GM19372 (cell line): ENCODE results near the gene SLC5A9.
"Not testable (repeated sequence)": the region's sequence is repeated elsewhere in the genome, so short reads cannot be mapped to it uniquely, and the experiment has no call there.

Experiments
- ATAC-seq: cut with Tn5 transposase; IDR thresholded peaks from one replicate; pipeline ENCODE4 v1.9.1; 2021; ENCODE audit warnings: mild to moderate bottlenecking, low read depth, moderate library complexity; ENCODE audit not compliant: unreplicated experiment

SLC5A9 gene

DNA sequence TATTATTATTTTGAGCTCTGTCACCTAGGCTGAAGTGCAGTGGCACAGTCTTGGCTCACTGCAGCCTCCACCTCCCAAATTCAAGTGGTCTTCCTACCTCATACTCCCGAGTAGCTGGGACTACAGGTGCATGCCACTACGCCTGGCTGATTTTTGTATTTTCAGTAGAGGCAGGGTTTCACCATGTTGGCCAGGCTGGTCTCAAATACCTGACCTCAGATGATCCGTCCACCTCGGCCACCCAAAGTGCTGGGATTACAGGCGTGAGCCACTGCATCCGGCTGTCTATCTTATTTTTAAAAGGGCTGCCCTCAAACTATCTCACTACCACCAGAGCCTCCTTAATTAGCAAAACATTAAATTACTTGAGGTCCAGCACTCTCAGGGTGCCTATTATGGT, 71.6 kb downstream of the SLC5A9 start:
- not testable (repeated sequence) for ATAC-seq

DNA sequence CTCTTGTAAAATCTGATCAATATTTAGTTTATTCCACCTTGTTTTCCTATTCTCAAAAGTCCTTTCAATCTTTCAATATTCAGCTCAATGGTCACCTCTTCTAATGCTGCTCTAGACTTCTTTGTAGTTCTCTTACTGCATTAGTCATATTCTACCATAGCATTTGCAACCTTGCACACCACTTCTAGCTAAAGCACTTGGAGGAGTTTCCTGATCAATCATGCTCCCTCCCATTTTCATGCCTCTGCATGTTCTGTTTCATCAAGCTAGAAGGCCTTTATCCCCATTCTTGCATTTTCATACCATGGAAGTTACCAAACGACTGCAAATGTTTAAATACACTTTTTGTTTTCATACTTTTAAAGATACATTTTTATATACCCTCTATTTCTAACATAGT, 72.1 kb downstream of the SLC5A9 start:
- ATAC-seq: no peak
